Cortex of kidney (tissue), 1 donor: ENCODE results near the gene RETN.

Source experiments
- DNase-seq: peaks from one replicate; lab custom pipeline; 2025; lab: John Stamatoyannopoulos, UW

The RETN gene

GRCh38 chr19:7657131-7657751 is 11.6 kb upstream of the RETN start:
- no peak for DNase-seq

GRCh38 chr19:7658219-7658686 is 10.6 kb upstream of the RETN start:
- DNase-seq = no peak

DNA sequence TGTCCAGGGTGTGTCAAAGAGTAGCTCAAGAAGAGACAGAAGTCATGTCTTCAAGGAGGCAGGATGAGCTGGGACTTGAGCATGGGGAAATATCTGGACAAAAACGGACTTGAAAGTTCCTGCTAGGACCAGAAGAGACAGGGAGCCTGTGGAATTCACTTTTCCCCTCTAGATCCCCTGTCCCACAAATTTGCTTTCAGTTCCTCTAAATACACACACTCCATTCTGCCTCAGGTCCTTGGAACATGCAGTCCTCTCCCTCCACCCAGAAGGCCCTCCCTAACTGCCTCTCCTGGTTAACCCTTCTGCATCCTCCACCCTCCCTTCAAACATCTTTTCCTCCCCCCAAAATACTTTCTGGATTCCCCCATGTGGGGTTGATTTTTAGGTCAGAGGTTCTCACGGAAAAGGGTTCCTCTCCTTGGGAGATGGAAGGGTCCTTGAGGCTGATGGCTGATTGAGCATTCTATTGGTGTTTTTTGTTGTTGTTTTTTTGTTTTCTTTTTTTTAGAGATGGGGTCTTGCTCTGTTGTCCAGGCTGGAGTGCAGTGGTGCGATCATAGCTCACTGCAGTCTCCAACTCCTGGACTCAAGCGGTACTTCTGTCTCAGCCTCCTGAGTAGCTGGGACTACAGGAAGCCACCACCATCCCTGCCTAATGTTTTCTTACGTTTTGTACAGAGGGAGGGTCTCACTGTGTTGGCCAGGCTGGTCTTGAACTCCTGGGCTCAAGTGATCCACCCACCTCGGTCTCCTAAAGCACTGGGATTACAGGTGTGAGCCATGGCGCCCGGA is 6.9 kb upstream of the RETN start:
- DNase-seq = no peak

DNA sequence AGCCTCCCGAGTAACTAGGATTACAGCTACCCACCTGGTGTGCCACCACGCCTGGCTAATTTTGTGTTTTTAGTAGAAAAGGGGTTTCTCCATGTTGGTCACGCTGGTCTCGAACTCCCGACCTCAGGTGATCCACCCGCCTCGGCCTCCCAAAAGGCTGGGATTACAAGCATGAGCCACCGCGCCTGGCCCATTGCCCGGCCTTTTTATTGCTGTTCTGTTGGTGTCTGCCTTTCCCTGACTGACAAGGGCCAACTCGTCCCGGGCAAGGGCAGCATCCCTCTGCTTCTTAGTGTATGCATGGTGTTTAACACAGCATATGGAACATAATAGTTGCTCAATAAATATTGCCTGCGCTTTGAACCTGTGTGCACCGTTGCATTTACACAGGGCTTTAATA is 6.2 kb upstream of the RETN start:
- no peak for DNase-seq

- DNase-seq = no peak
These were observed 5.1 kb upstream of the RETN start for GRCh38 chr19:7663706-7664105.

GRCh38 chr19:7665076-7665475 is 3.8 kb upstream of the RETN start:
- DNase-seq = no peak

- DNase-seq = no peak
These were observed 792 bp downstream of the RETN start for GRCh38 chr19:7669641-7670040.

DNA sequence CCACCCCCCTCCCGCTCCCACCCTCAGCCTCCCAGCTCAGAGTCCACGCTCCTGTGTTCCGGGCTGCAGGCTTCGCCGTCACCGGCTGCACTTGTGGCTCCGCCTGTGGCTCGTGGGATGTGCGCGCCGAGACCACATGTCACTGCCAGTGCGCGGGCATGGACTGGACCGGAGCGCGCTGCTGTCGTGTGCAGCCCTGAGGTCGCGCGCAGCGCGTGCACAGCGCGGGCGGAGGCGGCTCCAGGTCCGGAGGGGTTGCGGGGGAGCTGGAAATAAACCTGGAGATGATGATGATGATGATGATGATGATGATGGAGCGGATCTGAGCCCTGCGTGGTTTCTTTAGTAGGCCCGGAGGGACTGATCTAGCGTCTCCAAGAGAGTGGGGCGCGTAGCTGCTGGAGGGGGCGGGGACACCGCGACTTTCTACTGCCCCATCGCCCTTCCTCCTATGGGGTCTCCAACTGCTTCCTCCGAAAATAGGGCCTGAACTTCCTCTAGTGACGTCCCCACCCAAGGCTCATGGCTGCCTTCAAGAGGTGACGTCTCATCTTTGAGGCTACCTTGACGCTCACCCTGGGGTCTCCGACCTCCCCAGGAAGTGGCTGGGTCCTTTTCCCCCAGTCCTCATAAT is 1.4 kb downstream of the RETN start:
- DNase-seq = no peak

DNA sequence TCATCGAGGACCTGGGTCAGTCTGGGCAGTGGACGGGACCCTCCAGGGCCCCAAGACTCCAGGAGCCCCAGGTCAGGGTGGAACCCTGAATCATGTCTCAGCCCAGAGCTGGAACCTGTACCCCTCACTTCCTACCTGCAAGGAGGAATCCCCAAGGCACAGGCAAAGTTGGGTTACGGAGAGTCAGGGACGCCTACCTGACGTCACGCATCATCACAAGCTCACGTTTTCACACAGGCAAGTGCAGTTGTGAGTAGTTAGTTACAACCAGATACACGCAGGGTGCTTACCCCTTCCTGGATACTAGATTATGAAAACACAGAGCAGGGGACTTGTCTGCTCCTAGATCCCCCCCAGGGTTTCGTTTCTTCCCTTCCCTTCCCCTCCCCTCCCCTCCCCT is 1.9 kb downstream of the RETN start:
- DNase-seq = no peak

- DNase-seq = no peak
These were observed 3.7 kb downstream of the RETN start for GRCh38 chr19:7672522-7672921.

GRCh38 chr19:7674010-7675005 is 5.5 kb downstream of the RETN start:
- no peak for DNase-seq

GRCh38 chr19:7676376-7676775 is 7.5 kb downstream of the RETN start:
- DNase-seq = no peak

- DNase-seq = no peak
These were observed 8.0 kb downstream of the RETN start, which contains the start of gene MCEMP1 for GRCh38 chr19:7676854-7677253. TSS of gene MCEMP1 (plus strand) at chr19:7677090. CDS start at chr19:7677121, 31 bp downstream.

DNA sequence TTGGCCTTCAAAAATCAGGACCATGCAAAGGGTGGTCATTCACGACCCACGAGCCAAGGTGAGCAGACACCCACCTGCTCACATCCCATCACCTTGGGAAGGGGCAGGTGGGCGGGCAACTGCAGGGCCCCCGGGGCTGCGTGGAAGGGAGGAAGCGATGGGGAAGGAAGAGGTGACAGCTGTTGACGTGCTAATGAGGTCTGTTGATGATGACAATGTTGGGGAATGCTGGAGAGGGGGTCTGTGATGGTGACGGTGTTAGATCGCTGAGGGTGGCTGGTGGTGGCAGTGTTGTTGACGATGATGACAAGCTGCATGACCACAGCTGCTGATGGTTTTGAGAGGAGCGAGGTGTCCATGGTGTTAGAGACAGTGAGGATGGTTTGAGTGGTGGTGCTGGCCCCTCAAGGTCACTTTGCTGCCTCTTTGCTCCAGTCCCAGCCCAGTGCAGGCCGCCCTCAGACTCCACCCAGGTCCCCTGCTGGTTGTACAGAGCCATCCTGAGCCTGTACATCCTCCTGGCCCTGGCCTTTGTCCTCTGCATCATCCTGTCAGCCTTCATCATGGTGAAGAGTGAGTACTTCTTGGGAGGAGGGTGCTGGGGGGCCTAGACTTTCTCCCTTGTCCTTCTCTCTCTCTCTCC is 8.9 kb downstream of the RETN start:
- no peak for DNase-seq

- DNase-seq = no peak
These were observed 10.3 kb downstream of the RETN start for GRCh38 chr19:7678971-7679751.

DNA sequence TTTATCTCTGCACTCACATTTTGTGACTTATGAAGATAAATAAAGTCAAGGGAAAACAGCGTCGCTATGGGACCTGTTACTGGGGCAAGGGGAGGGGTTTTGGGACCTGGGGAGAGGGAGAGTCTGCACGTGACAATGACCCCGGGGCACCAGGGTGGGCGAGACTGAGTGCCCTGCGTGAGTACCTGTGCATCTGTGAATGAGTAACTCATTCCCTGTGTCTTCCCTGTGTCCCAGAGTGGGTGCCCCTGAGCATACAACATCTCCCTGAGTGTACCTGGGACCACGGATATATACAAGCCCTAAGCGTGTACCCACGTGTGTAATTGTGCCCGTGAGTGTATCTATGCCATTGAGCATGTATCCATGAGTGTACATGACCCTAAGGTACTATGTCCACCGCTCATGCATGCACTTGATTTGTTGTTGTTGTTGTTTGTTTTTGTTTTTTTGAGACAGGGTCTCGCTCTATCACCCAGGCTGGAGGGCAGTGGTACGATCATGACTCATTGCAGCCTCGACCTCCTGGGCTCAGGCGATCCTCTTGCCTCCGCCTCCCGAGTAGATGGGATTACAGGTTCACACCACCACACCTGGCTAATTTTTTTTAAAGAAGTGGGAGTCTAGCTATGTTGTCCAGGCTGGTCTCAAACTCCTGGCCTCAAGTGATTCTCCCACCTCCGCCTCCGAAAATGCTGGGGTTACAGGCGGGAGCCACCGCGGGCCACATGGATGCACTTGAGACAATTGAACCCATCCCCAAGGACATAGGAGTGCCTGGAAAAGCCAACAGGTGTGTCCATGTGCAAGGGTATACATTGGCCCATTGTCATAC is 11.1 kb downstream of the RETN start:
- DNase-seq = no peak

DNA sequence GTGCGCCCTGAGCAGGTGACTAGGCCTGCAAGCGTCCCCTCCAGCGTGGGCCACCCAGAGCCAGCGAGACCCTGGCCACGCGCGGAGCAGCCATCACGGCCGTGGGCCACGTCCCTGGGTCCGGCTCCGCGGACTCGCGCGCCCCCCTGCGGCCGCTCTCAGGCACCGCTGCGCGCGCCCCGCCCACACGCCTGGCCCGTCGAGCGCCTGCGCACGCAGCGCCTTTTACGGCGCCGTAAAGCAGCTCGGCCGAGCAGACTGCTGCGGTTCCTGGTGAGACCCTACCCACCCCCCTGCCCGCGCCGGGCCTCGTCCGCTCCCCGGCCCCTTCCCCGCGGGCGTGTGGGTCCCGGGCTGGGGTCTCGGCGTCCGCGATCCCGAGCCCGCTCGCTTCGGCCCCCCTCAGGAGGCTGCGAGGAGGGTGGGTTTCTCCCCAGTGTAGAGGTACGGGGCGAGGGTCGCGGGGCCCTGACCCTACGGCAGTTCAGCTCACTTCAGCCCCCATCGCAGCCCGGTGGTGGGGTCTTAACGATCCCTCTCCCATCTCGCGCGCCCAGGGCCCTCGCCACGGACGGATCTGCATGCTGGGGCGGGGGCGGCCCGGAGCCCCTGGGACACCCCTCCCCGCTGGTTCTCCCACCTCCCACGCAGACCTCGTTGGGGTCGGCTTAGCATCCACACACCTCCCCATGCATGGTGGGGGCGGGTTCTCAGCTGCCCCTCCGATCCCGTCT is 11.9 kb downstream of the RETN start, which contains the start of gene TRAPPC5:
Gene TRAPPC5, plus strand, starts transcription at position 228 of the 734 bp plus-strand sequence. CDS start 1,421 bp downstream, outside the sequence.
- peak; percentile 50 for DNase-seq

GRCh38 chr19:7681340-7682174 is 12.7 kb downstream of the RETN start:
- DNase-seq = no peak
